C4-2B (cell line): Measurements from ENCODE around the gene IL22.

Experiments used
- ZFX ChIP-seq: fragments of 450-650 bp; IDR thresholded peaks from 2 replicates; pipeline ENCODE4 v1.6.1; 2017
- TF ChIP-seq, protein P1 (sequence below): fragments of 450-650 bp; conservative IDR thresholded peaks from 2 replicates; pipeline ENCODE4 v1.5.1; 2017; ENCODE audit warnings: mild to moderate bottlenecking

- TF ChIP-seq, protein P1, sequence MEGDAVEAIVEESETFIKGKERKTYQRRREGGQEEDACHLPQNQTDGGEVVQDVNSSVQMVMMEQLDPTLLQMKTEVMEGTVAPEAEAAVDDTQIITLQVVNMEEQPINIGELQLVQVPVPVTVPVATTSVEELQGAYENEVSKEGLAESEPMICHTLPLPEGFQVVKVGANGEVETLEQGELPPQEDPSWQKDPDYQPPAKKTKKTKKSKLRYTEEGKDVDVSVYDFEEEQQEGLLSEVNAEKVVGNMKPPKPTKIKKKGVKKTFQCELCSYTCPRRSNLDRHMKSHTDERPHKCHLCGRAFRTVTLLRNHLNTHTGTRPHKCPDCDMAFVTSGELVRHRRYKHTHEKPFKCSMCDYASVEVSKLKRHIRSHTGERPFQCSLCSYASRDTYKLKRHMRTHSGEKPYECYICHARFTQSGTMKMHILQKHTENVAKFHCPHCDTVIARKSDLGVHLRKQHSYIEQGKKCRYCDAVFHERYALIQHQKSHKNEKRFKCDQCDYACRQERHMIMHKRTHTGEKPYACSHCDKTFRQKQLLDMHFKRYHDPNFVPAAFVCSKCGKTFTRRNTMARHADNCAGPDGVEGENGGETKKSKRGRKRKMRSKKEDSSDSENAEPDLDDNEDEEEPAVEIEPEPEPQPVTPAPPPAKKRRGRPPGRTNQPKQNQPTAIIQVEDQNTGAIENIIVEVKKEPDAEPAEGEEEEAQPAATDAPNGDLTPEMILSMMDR, result no peak
- no peak for TF ChIP-seq ZFX
These were observed 11.5 kb upstream of the IL22 start for GRCh38 chr12:68264857-68265256.
